ENCODE results near the gene EEIG2.
"Not testable (repeated sequence)": the region's sequence is repeated elsewhere in the genome, so short reads cannot be mapped to it uniquely, and the experiment has no call there.

- not testable (repeated sequence) for TF ChIP-seq CTCF (IDR thresholded peaks at IDR 0.05); EZH2 (IDR thresholded peaks at IDR 0.05; ENCODE audit: borderline replicate concordance, insufficient read depth, low read depth, low read length, poor library complexity, severe bottlenecking)
Observed at GRCh38 chr1:108536021-108536420, 23.9 kb upstream of the EEIG2 start.
